GM21526 (cell line): ENCODE results near the gene RPRM.
"Not testable (repeated sequence)": the region's sequence is repeated elsewhere in the genome, so short reads cannot be mapped to it uniquely, and the experiment has no call there.

Source experiments
- ATAC-seq: cut with Tn5 transposase; IDR thresholded peaks from one replicate; pipeline ENCODE4 v1.9.1; 2021; ENCODE audit warnings: moderate library complexity; ENCODE audit not compliant: unreplicated experiment, low FRiP score

RPRM gene

GRCh38 chr2:153462338-153462859 is 16.2 kb downstream of the RPRM start:
- no peak for ATAC-seq

- no peak for ATAC-seq
Observed at GRCh38 chr2:153461453-153461852, 17.1 kb downstream of the RPRM start.

GRCh38 chr2:153455861-153456260 is 22.7 kb downstream of the RPRM start:
- ATAC-seq, result no peak

DNA sequence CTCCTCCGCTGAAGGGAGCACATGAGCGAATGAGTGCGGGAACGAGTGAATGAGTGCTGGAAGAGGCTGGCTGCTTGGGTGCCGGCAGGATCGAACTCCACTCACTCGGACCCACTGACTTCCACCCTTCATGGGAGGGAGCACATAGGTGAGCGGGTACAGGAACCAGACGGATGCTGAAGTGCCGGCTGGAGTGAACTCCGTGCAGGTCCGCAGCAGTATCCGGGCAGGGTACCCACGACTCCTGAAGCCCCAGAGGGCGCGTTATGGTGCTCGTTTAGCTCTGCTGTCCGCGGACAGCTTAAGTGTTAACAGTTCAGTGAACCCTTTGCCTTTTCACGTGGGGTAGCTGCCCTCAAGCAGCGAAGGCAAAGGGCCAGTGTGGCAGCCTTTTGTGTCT is 23.2 kb downstream of the RPRM start:
- ATAC-seq, result no peak

DNA sequence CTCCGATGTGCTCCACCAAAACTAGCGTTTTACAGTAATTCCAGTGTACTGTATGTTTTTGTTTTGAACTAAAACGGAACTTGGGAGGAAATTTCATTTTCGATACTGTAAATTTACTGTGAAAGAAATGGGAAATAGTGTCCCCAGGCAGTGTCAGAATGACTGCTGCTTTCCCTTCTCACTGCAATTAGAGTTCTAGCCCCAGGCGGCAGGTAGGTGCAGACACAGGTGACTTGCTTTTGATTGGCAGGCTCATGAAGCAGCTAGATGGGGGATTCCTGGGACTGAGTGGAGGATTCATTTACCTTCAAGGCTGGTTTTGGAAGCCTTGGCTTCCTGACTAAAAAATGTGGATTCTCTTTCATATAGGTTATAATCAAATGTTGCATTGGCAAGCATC is 27.0 kb downstream of the RPRM start:
- no peak for ATAC-seq

DNA sequence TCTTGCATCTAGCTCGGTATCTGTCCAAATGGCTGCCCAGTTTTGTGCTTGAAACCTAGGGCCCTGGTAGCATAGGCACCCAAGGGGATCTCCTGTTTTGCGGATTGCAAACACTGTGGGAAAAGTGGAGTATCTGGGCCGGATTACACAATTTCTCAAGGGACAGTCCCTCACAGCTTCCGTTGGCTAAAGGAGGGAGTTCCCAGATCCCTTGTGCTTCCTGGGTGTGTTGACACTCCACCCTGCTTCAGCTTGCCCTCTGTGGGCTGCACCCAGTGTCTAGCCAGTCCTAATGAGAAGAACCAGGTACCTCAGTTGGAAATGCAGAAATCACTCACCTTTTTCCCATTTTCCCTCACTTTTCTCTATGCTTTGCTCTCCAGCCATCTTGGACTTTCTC is 35.5 kb downstream of the RPRM start:
- no peak for ATAC-seq

DNA sequence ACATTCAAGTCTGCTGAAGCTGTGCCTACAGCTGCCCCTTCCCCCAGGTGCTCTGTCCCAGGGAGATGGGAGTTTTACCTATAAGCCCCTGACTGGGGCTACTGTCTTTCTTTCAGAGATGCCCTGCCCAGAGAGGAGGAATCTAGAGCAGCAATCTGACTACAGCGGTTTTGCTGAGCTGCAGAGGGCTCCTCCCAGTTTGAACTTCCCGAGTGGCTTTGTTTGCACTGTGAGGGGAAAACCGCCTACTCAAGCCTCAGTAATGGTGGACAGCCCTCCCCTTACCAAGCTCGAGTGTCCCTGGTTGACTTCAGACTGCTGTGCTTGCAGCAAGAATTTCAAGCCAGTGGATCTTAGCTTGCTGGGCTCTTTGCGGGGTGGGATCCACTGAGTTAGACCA is 35.9 kb downstream of the RPRM start:
- ATAC-seq, result not testable (repeated sequence)

DNA sequence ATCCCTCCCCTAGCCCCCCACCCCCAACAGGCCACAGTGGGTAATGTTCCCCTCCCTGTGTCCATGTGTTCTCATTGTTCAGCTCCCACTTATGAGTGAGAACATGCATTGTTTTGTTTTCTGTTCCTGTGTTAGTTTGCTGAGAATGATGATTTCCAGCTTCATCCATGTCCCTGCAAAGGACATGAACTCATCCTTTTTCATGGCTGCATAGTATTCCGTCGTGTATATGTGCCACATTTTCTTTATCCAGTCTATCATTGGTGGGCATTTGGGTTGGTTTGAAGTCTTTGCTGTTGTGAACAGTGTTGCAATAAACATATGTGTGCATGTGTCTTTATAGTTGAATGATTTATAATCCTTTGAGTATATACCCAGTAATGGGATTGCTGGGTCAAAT is 38.5 kb downstream of the RPRM start:
- ATAC-seq, result not testable (repeated sequence)

- no peak for ATAC-seq
Observed at GRCh38 chr2:153433403-153433802, 45.2 kb downstream of the RPRM start.

DNA sequence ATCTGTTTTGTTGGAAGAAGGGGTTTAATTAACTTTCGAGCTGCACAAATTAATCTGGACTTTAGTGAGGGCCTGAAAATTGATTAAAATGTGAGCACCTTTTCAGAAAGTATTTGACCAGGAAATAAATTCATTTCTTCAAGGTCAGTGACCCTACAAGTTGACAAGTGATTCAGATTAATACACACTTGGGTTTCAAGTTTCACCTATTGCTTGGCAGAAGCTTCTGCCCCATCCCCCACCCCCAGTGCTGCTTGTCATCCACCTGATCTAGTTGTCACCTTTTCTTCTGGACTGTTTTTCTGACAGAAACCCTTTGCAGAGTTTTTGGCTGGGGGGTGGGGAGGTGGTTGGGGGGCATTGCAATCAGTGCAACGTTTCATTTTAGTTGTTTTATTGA is 46.2 kb downstream of the RPRM start:
- no peak for ATAC-seq

GRCh38 chr2:153431114-153431513 is 47.4 kb downstream of the RPRM start:
- ATAC-seq, result no peak
